ENCODE data around the gene BRINP2. TPM values are rescaled to one million over a fixed set of nuclear protein-coding genes. Genes with fewer than 3 reads are reported as not detected.

The BRINP2 gene
- total and polyA plus RNA-seq, 2 of the 13 experiments (the other 11 are each of a cell fraction or from before 2014, with no cell fraction given): 0.08 to 0.20 TPM

DNA sequence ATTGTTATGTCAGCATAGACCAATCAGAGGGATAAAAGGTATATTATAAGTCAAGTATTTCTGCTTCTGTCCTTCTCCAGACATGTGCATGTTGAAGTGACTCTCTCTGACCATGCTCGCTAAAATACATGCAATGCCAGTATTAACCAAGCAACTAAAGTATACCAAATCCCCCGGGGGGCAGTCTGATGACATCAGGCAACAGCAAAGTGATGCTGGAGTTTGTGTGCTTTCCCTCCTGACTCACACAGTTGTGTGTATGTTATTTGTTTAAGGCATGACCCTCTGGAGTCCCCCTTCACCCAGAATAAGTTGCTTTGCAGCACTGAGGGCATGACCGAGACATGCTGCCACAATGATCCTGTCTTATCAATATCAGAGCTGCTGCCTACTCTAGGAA lies 2.1 kb downstream of the BRINP2 start:
- H3K79me2 ChIP-seq (ENCODE audit: insufficient read depth, low read length): no peaks in the 10 kb centered on the region
- no peak overlapping the region for H3K4me3 ChIP-seq (replicated peaks in 1 of 3; ENCODE audit: insufficient read depth in 1 of 3, low read depth in 2 of 3, low read length in 3 of 3)
- ChIA-PET POLR2A (no interaction called here), CTCF (ENCODE audit: low intra/inter-chr PET ratio, low total read pairs) (no interaction called here)
- H3K9ac ChIP-seq (ENCODE audit: insufficient read depth, low read depth, low read length): no peak overlapping the region
- no peak for DNase-seq (ENCODE audit: low spot score)
- no peak overlapping the region for H3K4me2 ChIP-seq (ENCODE audit: low read depth, low read length)
- no TSS peak for BruUV-seq (replicated peaks)
- no peaks in the 10 kb centered on the region for H3K36me3 ChIP-seq (replicated peaks in 1 of 2; ENCODE audit: control insufficient read depth in 1 of 2, insufficient read depth in 2 of 2, low read length in 2 of 2)
- FAIRE-seq: no peak
- intact Hi-C loops (cut with micrococcal nuclease; ENCODE audit: unreplicated experiment): no loop called here
- no peak overlapping the region for H2AFZ ChIP-seq (ENCODE audit: low read length)
- no peaks in the 10 kb centered on the region for H4K20me1 ChIP-seq (ENCODE audit: insufficient read depth, low read length)
- 0% methylated on average over 3 of the region's 3 CpGs for WGBS (ENCODE audit: low lambda C conversion rate)
- H3K4me1 ChIP-seq (ENCODE audit: insufficient read depth, low read length): no peaks in the 10 kb centered on the region
- H3K9me3 ChIP-seq (ENCODE audit: low read length): no peaks in the 10 kb centered on the region
- no peak overlapping the region for H3K27ac ChIP-seq (ENCODE audit: extremely low read length, insufficient read depth, low read length)
- in situ Hi-C loops (cut with HindIII; ENCODE audit: extremely low pct_ligation_motif_present, low pct_unique_long_range_greater_than_20kb): no loop called here
- 0 out of 5 replicates have a peak, but pooled peaks cover 0 to 6% of the 10 kb centered on the region in 2 experiments for H3K27me3 ChIP-seq (ENCODE audit: control insufficient read depth in 1 of 2, insufficient read depth in 2 of 2, low read length in 2 of 2)
- TF ChIP-seq FOXA3 (CRISPR knock-in tag; IDR thresholded peaks at IDR 0.05) (no peak), HMG20B (CRISPR knock-in tag; conservative IDR thresholded peaks at IDR 0.05) (no peak), FOXA1 (IDR thresholded peaks at IDR 0.05) (no peak), FOXA1 (CRISPR knock-in tag; IDR thresholded peaks at IDR 0.05) (no peak), WIZ (CRISPR knock-in tag; IDR thresholded peaks at IDR 0.05) (no peak), KMT2B (CRISPR knock-in tag; IDR thresholded peaks at IDR 0.05) (no peak), ZSCAN12 (CRISPR knock-in tag; IDR thresholded peaks at IDR 0.05) (no peak), MLLT10 (CRISPR knock-in tag; IDR thresholded peaks at IDR 0.05) (no peak), HDAC6 (IDR thresholded peaks at IDR 0.05; ENCODE audit: low read depth, low read length) (no peak), HMG20A (CRISPR knock-in tag; IDR thresholded peaks at IDR 0.05; ENCODE audit: borderline replicate concordance) (no peak)
- TF ChIP-seq, protein P1, sequence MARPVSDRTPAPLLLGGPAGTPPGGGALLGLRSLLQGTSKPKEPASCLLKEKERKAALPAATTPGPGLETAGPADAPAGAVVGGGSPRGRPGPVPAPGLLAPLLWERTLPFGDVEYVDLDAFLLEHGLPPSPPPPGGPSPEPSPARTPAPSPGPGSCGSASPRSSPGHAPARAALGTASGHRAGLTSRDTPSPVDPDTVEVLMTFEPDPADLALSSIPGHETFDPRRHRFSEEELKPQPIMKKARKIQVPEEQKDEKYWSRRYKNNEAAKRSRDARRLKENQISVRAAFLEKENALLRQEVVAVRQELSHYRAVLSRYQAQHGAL (CRISPR knock-in tag; IDR thresholded peaks at IDR 0.05; ENCODE audit: not compliant biosample characterization): no peak
- TF ChIP-seq, protein P2, sequence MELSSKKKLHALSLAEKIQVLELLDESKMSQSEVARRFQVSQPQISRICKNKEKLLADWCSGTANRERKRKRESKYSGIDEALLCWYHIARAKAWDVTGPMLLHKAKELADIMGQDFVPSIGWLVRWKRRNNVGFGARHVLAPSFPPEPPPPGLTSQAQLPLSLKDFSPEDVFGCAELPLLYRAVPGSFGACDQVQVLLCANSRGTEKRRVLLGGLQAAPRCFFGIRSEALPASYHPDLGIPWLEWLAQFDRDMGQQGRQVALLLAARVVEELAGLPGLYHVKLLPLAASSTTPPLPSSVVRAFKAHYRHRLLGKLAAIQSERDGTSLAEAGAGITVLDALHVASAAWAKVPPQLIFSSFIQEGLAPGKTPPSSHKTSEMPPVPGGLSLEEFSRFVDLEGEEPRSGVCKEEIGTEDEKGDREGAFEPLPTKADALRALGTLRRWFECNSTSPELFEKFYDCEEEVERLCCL (CRISPR knock-in tag; IDR thresholded peaks at IDR 0.05; ENCODE audit: borderline replicate concordance): no peak
- TF ChIP-seq, protein P3, sequence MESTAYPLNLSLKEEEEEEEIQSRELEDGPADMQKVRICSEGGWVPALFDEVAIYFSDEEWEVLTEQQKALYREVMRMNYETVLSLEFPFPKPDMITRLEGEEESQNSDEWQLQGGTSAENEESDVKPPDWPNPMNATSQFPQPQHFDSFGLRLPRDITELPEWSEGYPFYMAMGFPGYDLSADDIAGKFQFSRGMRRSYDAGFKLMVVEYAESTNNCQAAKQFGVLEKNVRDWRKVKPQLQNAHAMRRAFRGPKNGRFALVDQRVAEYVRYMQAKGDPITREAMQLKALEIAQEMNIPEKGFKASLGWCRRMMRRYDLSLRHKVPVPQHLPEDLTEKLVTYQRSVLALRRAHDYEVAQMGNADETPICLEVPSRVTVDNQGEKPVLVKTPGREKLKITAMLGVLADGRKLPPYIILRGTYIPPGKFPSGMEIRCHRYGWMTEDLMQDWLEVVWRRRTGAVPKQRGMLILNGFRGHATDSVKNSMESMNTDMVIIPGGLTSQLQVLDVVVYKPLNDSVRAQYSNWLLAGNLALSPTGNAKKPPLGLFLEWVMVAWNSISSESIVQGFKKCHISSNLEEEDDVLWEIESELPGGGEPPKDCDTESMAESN (CRISPR knock-in tag; conservative IDR thresholded peaks at IDR 0.05): no peak
- TF ChIP-seq, protein P4, sequence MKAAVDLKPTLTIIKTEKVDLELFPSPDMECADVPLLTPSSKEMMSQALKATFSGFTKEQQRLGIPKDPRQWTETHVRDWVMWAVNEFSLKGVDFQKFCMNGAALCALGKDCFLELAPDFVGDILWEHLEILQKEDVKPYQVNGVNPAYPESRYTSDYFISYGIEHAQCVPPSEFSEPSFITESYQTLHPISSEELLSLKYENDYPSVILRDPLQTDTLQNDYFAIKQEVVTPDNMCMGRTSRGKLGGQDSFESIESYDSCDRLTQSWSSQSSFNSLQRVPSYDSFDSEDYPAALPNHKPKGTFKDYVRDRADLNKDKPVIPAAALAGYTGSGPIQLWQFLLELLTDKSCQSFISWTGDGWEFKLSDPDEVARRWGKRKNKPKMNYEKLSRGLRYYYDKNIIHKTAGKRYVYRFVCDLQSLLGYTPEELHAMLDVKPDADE (CRISPR knock-in tag; IDR thresholded peaks at IDR 0.05): no peak
- ATAC-seq: no peak
